ENCODE results near the gene TRAF2. TPM values are rescaled to one million over a fixed set of nuclear protein-coding genes. Genes with fewer than 3 reads are reported as not detected.

Gene TRAF2
- total RNA-seq, 1 donor from 2014 or later: 16.5 TPM

DNA sequence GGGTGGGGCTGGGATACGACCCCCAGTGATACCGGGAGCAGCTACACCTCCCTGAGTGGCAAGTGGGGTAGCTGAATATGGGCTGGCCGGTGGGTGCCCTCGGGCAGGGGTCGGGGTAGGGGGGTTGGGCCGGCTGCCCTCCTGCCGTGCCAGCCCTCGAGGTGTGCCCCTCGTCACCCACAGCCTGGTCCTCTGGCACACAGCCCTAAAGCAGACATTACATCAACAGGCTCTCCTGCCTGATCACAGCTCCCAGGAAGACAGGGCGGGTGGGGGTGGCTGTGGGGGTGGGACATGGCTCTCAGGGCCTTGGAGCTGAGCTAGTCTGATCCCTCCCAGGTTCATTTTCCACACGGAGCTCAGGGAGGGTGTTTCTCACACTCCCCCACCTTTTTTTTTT is 35.0 kb downstream of the TRAF2 start:
- no peak overlapping the region for H3K27ac ChIP-seq
- no peaks in the 10 kb centered on the region for H3K27me3 ChIP-seq (ENCODE audit: low read depth)
- no peak overlapping the region for H3K4me3 ChIP-seq
- intact Hi-C loops (cut with DNase I): no loop called here
- ATAC-seq: no peak
- peaks cover 71% of the 10 kb centered on the region for H3K36me3 ChIP-seq
- no peaks in the 10 kb centered on the region for H3K4me1 ChIP-seq
- no peak for DNase-seq
- no peaks in the 10 kb centered on the region for H3K9me3 ChIP-seq
- TF ChIP-seq, protein P1, sequence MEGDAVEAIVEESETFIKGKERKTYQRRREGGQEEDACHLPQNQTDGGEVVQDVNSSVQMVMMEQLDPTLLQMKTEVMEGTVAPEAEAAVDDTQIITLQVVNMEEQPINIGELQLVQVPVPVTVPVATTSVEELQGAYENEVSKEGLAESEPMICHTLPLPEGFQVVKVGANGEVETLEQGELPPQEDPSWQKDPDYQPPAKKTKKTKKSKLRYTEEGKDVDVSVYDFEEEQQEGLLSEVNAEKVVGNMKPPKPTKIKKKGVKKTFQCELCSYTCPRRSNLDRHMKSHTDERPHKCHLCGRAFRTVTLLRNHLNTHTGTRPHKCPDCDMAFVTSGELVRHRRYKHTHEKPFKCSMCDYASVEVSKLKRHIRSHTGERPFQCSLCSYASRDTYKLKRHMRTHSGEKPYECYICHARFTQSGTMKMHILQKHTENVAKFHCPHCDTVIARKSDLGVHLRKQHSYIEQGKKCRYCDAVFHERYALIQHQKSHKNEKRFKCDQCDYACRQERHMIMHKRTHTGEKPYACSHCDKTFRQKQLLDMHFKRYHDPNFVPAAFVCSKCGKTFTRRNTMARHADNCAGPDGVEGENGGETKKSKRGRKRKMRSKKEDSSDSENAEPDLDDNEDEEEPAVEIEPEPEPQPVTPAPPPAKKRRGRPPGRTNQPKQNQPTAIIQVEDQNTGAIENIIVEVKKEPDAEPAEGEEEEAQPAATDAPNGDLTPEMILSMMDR (IDR thresholded peaks at IDR 0.05): no peak

DNA sequence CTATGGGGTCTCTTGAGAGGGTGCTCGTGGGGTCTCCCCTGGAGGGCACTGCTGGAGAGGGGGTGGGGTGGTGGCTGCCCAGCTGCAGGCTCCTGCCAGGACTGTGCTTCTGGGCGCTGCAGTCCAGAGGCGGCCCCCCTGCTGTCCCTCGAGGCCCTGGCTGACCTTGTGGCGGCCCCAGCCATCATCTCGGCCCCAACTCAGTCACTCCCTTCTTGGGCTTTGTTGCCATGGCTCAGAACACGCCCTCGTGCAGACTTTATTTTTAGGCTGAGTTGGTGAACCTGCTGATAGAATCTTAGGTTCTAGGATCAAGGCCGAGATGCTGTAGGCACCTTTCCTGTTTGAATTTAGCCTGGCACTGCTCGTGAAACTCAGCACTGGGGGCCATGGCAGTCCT is 35.4 kb downstream of the TRAF2 start:
- H3K4me1 ChIP-seq: no peaks in the 10 kb centered on the region
- DNase-seq: no peak
- no peaks in the 10 kb centered on the region for H3K9me3 ChIP-seq
- no peak for ATAC-seq
- no peak overlapping the region for H3K4me3 ChIP-seq
- intact Hi-C loops (cut with DNase I): no loop called here
- peaks cover 71% of the 10 kb centered on the region for H3K36me3 ChIP-seq
- H3K27me3 ChIP-seq (ENCODE audit: low read depth): no peaks in the 10 kb centered on the region
- H3K27ac ChIP-seq: no peak overlapping the region
- TF ChIP-seq, protein P1 (IDR thresholded peaks at IDR 0.05): no peak

- Histone ChIP-seq H3K27me3 (ENCODE audit: low read depth) (no peaks in the 10 kb centered on the region), H3K4me3 (no peak overlapping the region), H3K9me3 (no peaks in the 10 kb centered on the region), H3K4me1 (no peaks in the 10 kb centered on the region), H3K36me3 (peaks cover 68% of the 10 kb centered on the region), H3K27ac (no peak overlapping the region)
- ATAC-seq (no peak), DNase-seq (no peak)
- intact Hi-C loops (cut with DNase I): no loop called here
- TF ChIP-seq, protein P1 (IDR thresholded peaks at IDR 0.05): no peak
These were observed 36.2 kb downstream of the TRAF2 start for GRCh38 chr9:136922540-136922939.

- no peaks in the 10 kb centered on the region for H3K27me3 ChIP-seq (ENCODE audit: low read depth)
- TF ChIP-seq, protein P1 (IDR thresholded peaks at IDR 0.05): no peak
These were observed 37.6 kb downstream of the TRAF2 start for GRCh38 chr9:136923881-136924280.

GRCh38 chr9:136925414-136926153 is 39.3 kb downstream of the TRAF2 start:
- peaks cover 53% of the 10 kb centered on the region for H3K36me3 ChIP-seq
- TF ChIP-seq, protein P1 (IDR thresholded peaks at IDR 0.05): no peak
- H3K4me3 ChIP-seq: no peak overlapping the region
- DNase-seq (no peak), ATAC-seq (no peak)
- intact Hi-C loops (cut with DNase I): no loop called here
- no peak overlapping the region for H3K27ac ChIP-seq
- H3K9me3 ChIP-seq: no peaks in the 10 kb centered on the region
- no peaks in the 10 kb centered on the region for H3K4me1 ChIP-seq
- H3K27me3 ChIP-seq (ENCODE audit: low read depth): no peaks in the 10 kb centered on the region

More at GRCh38 chr9:136923881-136924280, 37.6 kb downstream of the TRAF2 start:
- no peak overlapping the region for H3K4me3 ChIP-seq
- ATAC-seq: no peak
- intact Hi-C loops (cut with DNase I): no loop called here
- no peak overlapping the region for H3K27ac ChIP-seq
- peaks cover 64% of the 10 kb centered on the region for H3K36me3 ChIP-seq
- no peak for DNase-seq
- H3K4me1 ChIP-seq: no peaks in the 10 kb centered on the region
- no peaks in the 10 kb centered on the region for H3K9me3 ChIP-seq

Data from lower lobe of right lung (tissue), 2 donors.